Measurements from ENCODE around the gene ZNF141.
"Not testable (repeated sequence)": the region's sequence is repeated elsewhere in the genome, so short reads cannot be mapped to it uniquely, and the experiment has no call there.

The ZNF141 gene

DNA sequence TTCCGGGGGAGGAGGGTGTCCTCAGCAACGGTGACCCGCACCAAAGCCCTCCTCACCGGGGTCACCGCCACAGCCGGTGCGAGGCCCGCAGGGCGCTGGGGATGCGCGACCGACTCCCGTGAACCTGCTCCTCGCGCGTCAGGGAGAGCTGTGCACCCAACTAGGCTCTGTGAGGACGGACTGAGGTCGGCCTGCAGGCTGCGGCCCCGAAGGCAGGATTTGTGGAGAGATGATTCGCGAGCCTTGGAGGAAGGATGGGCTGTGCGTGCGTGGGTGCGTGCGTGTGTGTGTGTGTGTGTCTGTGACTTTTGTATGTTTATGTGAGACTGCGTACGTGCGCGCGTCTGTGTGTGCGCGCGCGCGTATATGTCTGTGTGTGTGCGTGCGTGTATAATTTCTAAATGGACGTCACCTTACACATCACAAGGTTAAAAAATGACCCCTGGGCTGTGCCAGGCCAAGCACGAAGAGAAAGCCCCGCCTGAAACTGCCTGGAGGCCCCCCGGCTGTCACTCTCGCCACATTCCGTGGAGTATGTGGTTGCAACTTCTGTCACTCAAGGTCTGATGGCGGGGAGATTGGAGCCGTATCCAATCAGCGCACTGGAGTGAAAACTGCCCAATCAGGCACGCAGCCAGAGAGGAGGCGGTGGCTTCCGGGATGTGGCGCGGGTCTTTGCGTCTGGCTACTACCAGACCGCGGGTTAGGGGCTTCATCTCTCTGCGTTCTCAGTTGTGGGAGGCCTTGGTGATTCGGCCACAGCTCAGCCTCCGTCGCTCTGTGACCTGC is at the start of gene ZNF141:
Gene ZNF141, plus strand, starts transcription at position 672 of the 789 bp plus-strand sequence. CDS start 170 bp downstream, outside the sequence.
- DNase-seq (ENCODE audit: low read depth in 3 of 3) = peak; percentile 79 to 88 (median 83)

DNA sequence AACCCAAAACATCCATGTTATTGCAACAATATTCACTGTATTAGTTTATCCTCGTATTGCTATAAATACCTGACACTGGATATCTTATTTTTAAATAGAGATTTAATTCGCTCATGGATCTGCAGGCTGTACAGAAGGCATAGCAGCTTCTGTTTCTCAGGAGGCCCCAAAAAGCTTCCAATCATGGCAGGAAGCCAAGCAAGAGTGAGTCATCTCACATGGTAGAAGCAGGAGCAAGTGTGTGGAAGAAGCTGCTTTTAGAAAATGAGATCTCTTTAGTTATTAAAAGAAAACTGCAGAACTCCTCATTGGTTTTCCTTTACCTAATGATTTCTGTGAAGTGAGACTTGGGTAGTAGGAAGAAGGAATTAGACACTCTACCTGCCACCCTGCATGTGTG is 48.7 kb upstream of the ZNF141 start:
- no peak for DNase-seq (ENCODE audit: low read depth in 3 of 3)

DNA sequence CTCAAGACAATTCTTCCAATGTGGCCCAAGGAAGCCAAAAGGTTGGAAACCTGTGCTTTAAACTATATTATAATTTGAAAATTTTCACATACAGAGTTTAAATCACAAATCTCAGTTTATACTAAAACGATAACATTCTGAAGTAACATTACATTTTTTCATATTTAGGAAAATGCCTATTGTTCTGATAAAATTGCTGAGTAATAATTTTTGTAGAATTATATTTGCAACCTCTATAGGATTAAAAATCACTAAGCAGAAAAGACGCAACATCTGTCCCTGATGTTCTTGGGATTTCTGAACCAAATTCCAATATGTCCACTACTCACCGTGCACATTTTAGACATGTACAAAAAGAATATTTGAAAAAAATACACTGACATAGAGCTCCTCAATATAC is 42.9 kb upstream of the ZNF141 start:
- DNase-seq (ENCODE audit: low read depth in 3 of 3) = no peak

DNA sequence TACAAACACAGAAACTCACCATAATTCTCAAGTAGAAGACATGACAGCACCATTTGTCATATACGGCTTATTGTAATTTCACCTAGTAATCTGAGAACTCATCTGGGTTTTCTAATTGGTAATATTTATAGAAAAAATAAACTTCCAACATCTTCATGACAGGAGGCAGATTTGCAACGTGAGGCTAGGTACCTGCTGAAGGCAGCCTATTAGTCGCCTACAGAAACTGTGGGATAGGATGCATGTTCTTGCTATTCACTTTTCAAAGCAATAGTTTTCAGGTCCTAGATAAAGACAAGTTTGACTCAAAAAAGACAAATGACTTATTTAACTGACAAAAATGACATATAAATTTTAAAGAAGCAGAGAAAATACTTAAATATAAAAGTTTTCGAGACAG is 35.2 kb upstream of the ZNF141 start:
- no peak for DNase-seq (ENCODE audit: low read depth in 3 of 3)

DNA sequence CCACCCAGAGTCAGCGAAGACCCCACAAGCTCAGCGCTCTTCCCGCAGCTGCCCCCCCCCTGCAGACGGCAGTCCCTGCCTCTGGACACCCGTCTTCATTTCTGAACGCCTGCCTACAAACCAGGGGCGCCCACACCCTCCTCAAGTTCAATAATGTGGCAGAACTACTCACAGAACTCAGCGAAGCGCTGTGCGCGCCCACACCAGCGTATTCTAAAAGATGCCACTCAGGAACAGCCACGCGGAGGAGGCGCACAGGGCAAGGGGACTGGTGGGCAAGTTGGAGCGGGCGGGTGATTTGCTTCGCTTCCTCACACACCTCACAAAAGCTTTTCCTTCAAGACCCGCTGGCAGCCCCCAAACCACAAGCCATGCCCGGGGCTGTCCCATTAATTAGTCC is 33.1 kb upstream of the ZNF141 start:
- DNase-seq (ENCODE audit: low read depth in 3 of 3) = not testable (repeated sequence)

DNA sequence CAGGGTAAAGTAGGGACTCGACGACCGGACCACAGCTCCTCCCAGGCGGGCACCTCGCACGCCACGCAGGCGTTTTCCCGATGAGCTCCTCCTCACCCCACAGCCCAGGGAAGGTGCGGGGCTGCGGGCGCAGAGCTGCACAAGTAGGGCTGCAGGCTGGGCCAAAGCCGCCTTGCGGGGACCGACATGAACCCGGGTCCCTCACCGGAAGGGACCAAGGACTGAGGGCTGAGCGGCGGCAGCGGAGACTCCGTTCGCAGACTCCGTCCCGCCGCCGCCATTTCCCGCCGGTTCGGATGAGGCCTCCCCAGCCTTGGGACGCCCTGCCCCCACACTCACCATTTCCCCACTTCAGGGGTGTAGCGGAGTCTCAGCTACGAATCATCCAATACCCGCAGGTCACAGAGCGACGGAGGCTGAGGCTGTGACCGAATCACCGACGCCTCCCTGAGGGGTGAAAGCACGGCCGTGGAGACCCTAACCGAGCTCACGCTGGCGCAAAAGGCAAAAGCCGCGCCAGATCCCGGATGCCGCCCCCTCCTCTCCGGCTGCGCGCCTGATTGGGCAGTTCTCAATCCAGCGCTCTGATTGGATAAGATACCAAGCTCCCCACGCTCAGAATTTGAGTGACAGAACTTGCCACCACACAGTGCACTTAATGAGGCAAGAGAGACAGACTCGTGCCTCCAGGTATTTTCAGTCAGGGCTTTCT is 32.5 kb upstream of the ZNF141 start, which contains the start of gene ZNF732:
Gene ZNF732, minus strand, starts transcription at position 506 of the 712 bp plus-strand sequence. Its CDS starts 164 bp downstream, at position 342.
- no peak for DNase-seq (ENCODE audit: low read depth in 3 of 3)

DNA sequence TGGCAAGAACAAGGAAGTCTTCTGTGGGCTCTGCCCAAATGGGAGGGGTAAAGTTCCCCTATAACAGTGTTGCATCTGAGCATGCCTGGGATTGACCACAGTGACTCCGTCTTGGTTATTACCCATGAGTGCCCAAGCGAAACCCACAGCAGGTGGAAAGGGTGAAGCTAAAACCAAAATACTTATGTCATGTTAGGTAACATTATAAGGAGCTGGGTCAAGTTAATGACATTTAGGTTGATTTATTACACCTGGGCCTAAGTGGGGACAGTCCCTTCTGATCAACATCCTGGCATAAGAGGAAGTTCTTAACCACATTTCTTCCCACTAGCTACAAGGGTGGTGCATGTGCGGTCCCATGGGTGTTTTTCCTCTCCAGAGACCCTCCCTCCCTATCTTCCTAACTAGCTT is 31.1 kb upstream of the ZNF141 start:
- no peak for DNase-seq (ENCODE audit: low read depth in 3 of 3)

DNA sequence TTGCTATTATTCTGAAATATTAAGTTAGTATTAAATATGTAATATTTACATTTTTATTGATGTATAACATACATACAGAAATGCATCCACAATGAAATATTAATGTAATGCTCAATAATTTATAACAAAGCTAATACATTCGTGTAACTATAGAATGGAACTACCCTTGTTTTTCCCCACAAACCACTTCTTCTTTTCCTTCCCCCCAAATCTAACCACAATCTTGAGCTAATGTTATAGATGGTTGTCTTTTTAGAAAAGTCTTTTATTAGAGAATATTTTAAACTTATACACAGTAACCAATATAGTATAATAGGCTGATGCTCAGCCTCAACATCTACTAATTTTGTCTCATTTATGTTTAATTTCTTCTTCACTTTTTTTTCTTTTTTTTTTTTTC is 27.8 kb upstream of the ZNF141 start:
- DNase-seq (ENCODE audit: low read depth in 3 of 3) = no peak

DNA sequence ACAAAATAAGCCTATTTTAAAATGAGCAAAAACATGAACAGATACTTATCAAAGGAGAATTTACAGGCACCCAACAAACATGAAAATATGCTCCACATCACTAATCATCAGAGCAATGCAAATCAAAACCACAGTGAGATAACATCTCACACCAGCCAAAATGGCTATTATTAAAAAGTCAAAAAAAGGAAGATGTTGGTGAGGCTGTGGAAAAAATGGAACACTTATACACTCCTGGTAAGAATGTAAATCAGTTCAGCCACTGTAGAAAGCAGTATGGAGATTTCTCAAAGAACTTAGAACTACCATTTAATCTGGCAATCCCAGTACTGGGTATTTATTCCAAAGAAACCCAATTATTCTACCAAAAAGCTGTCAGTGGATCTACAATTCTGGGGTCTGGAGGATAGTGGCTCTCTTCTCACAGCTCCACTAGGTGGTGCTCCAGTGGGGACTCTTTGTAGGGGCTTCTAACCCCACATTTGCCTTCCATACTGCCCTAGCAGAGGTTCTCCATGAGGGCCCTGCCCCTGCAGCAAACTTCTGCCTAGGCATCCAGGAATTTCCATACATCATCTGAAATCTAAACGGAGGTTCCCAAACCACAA is 23.2 kb upstream of the ZNF141 start:
- no peak for DNase-seq (ENCODE audit: low read depth in 3 of 3)

DNA sequence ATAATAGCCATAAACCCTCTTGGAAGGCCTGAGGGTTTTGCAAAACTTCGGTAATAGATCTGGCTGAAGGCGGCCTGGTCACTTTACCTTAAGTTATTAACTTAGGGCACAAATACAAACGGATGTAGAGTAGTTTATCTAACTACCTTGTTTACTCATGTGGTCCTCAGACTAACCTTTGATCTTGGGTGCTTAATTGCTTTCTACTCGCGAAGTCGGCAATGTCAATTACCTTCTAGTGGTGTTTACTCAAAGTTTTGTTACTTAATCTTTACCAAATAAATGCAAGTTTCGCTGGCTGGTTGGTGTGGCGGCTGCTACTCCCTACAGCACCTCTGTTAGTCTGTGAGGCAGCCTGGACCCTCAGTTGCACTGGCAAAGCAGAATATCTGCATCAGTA is 8.9 kb upstream of the ZNF141 start:
- no peak for DNase-seq (ENCODE audit: low read depth in 3 of 3)

DNA sequence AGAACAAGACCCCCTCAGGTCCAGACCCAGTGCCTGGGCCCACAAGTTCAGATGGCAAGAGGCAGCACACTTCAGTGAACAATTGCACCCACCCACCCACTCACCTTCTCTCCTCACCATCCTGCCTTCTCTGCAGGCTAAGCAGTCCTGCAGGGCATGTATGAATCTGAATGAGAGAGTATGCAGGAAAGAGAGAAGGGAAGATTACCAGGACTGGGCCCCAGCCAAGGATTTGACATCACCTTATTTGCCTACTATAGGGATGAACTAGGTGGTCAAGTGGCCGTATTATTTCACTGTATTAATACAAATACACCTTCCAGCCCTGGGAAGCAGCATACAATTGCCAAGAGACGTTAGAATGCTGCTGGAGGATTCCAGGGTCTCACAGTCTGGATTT is 2.1 kb upstream of the ZNF141 start:
- no peak for DNase-seq (ENCODE audit: low read depth in 3 of 3)

DNA sequence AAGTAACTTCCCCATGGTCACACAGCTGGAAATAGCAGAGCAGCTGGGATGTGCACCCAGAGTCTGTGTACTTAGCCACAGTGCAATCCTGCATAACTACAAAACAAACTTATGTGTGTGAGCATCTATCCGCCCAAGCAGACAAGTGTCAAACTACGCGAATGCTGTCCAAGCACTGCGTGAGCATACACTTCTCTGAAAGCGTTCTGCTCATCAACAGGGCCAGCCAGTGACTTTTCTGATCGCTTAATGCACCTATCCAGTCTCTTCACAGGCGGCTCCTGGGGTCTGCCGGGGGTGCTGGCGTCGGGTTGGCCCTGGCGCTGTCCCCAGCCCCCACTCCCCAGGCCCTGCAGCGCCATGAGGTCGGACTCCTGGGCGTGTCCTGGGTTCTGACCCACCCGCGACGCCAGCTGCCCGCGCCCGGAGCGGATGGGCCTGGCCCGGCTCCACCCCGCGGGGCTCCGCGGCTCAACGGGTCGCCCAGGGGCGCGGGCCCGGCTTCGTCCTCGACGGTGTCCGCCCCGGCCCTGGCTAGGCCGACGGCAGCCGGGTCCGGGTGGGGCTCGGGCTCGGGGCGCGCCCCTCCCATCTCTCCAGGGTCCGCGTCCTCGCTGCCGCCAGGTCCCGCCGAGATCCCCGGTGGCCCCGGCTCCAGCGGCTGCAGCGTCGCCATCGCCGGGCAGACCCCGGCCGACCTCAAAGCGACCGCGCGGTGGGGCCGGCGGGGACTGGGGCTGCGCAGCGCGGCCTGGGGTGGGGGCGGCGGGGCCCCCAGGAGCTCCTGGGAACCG is 1.3 kb upstream of the ZNF141 start:
- no peak for DNase-seq (ENCODE audit: low read depth in 3 of 3)

DNA sequence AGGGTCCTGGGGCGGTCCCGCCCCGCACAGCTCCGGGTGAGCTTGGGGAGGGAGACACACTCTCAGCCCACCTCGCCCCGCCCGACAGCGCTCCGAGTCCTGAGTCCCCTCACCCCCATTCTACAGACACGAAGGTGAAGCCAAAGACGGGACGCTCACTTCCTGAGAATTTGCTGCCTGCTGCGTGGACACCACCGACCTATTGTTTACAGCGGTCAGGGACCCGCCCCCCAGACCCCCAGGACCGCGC is 796 bp upstream of the ZNF141 start:
- DNase-seq (ENCODE audit: low read depth in 3 of 3) = peak in 1 of 3 donors; percentile 14

DNA sequence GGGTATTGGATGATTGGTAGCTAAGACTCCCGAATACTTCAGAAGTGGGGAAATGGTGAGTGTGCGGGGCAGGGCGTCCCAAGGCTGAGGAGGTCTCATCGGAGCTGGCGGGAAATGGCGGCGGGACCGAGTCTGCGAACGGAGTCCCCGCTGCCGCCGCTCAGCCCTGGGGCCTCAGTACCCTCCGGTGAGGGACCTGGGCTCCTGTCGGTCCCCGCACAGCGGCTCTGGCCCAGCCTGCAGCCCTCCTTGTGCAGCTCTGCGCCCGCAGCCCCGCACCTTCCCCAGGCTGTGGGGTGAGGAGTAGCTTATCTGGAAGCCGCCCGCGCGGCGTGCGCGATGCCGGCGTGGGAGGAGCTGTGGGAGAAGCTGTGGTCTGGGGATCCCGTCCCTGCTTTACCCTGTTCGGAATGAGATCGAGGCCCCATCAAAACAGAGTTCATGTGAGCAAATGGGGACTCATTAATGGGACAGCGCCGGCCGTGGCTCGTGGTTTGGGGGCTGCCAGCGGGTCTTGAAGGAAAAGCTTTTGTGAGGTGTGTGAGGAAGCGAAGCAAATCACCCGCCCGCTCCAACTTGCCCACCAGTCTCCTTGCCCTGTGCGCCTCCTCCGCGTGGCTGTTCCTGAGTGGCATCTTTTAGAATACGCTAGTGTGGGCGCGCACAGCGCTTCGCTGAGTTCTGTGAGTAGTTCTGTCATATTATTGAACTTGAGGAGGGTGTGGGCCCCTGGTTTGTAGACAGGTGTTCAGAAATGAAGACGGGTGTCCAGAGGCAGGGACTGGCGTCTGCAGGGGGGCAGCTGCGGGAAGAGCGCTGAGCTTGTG is 531 bp downstream of the ZNF141 start:
- peak; percentile 7 to 38 (median 21) for DNase-seq (ENCODE audit: low read depth in 3 of 3)

DNA sequence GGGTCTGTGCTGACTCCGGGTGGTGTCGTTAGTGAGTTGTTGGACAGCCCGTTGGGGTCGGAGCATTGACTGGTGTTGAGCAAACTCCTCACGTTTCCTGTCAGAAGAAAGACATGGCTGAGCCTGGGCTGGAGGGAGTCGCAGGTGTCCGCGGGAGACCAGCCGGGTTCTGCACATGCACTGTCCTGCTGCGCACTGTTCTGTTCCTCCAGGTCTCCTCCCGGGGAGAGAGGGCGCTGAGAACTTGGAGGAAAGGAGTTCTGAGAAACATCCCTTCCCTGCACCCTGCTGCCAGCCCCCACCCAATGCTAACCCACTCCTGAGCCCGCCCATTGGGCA is 1.1 kb downstream of the ZNF141 start:
- no peak for DNase-seq (ENCODE audit: low read depth in 3 of 3)

DNA sequence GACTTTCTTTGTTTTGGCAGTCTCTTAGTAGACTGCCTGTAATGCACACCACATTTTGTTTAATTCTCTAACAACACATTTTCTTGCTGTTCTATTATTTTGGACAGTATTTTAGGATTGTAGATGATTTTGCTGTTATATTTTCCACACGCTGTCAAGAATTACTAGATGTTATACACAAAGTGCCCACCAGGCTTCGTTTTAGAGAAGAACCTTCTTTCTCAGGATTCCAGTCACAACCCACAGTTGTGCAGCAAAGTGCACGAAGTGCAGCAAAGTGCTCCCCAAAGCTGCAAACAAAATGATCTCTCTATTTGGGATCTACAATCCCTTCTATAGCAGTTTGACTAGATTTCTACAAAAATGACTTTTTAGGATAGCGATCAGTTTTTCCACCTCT is 2.4 kb downstream of the ZNF141 start:
- no peak for DNase-seq (ENCODE audit: low read depth in 3 of 3)

DNA sequence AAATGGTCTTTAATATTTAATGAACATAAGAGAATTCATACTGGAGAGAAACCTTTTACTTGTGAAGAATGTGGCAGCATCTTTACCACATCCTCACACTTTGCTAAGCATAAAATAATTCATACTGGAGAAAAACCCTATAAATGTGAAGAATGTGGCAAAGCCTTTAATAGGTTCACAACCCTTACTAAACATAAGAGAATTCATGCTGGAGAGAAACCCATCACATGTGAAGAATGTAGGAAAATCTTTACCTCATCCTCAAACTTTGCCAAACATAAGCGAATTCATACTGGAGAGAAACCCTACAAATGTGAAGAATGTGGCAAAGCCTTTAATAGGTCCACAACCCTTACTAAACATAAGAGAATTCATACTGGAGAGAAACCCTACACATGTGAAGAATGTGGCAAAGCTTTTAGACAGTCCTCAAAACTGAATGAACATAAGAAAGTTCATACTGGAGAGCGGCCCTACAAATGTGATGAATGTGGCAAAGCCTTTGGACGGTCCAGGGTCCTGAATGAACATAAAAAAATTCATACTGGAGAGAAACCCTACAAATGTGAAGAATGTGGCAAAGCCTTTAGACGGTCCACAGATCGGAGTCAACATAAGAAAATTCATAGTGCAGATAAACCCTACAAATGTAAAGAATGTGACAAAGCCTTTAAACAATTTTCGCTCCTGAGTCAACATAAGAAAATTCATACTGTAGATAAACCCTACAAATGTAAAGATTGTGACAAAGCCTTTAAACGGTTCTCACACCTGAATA is 35.6 kb downstream of the ZNF141 start:
- no peak for DNase-seq (ENCODE audit: low read depth in 3 of 3)

DNA sequence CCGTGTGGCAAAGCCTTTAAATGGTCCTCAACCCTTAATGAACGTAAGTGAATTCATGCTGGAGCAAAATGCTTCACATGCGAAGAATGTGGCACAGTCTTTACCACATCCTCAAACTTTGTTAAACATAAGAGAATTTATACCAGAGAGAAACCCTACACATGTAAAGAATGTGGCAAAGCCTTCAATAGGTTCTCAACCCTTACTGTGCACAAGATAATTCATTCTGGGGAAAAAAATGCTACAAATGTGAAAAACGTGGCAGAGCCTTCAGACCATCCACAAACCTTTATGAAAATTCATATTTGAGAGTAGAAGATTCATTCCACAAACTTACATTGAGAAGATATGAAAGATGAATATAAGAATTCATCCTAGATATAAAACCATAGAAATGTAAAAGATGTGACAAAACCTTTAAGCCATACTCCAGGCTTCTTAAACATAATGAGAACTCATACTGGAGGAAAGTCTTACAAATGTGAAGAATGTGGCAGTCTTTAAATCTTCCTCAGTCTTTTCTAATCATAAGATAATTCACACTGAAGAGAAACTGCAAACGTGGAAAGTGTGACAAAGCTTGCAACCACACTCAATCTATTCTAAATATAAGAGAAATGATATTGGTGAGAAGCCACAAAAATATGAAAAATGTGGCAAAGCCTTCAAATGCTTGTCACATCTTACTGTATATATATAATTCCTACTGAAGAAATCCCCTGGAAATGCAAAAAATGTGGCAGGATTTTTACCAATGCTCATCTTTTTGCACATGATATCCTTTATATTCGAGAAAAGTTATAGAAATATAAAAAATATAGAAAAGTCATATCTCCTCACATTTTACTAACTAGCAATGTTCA is 36.9 kb downstream of the ZNF141 start:
- DNase-seq (ENCODE audit: low read depth in 3 of 3) = no peak

DNA sequence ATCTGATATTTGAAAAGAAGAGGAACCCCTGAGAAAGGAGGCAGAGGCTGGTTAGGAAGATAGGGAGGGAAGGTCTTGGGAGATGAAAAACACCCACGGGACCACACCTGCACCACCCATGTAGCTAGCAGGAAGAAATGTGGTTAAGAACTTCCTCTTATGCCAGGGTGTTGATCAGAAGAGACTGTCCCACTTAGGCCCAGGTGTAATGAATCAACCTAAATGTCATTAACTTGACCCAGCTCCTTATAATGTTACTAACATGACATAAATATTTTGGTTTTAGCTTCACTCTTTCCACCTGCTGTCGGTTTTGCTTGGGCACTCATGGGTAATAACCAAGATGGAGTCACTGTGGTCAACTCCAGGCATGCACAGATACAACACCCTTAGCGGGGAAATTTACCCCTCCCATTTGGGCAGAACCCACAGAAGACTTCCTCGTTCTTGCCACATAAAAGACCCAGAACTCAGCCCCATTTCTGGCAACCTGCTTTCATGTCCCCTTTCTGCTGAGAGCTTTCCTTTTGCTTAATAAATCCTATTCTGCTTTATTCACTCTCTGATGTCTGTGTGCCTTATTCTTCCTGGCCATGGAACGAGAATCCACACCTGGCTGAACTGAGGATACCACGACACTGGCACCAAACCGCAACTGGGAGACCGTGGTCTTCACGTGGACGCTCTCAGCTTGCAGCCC is 46.8 kb downstream of the ZNF141 start:
- no peak for DNase-seq (ENCODE audit: low read depth in 3 of 3)

Measured in stimulated activated CD4-positive, alpha-beta T cell treated with anti-CD3 and anti-CD28 coated beads, TNF-alpha, amount 100 ng/mL, for 48 hours (primary cell).